ENCODE data around the gene CDK5RAP3.

The CDK5RAP3 gene

GRCh38 chr17:47942568-47942967 lies 28.3 kb upstream of the CDK5RAP3 start:
- no peak for FAIRE-seq
- no peak for TF ChIP-seq POLR2A (IDR thresholded peaks at IDR 0.05; ENCODE audit: low read depth, low read length)
- DNase-seq (ENCODE audit: insufficient read length, low spot score) = no peak

GRCh38 chr17:47945080-47945479 lies 25.8 kb upstream of the CDK5RAP3 start:
- no peak for DNase-seq (ENCODE audit: insufficient read length, low spot score)
- TF ChIP-seq POLR2A (IDR thresholded peaks at IDR 0.05; ENCODE audit: low read depth, low read length) = no peak
- FAIRE-seq = no peak

GRCh38 chr17:47945529-47946508 lies 25.1 kb upstream of the CDK5RAP3 start:
- FAIRE-seq = no peak
- DNase-seq (ENCODE audit: insufficient read length, low spot score) = no peak
- TF ChIP-seq POLR2A (IDR thresholded peaks at IDR 0.05; ENCODE audit: low read depth, low read length) = no peak

GRCh38 chr17:47946516-47946915 lies 24.4 kb upstream of the CDK5RAP3 start:
- no peak for FAIRE-seq
- TF ChIP-seq POLR2A (IDR thresholded peaks at IDR 0.05; ENCODE audit: low read depth, low read length) = no peak
- DNase-seq (ENCODE audit: insufficient read length, low spot score) = no peak

GRCh38 chr17:47946929-47947397 lies 23.9 kb upstream of the CDK5RAP3 start:
- FAIRE-seq (peak; percentile 50), DNase-seq (ENCODE audit: insufficient read length, low spot score) (peak; percentile 94)
- no peak for TF ChIP-seq POLR2A (IDR thresholded peaks at IDR 0.05; ENCODE audit: low read depth, low read length)

- no peak for TF ChIP-seq POLR2A (IDR thresholded peaks at IDR 0.05; ENCODE audit: low read depth, low read length)
- DNase-seq (ENCODE audit: insufficient read length, low spot score) (peak; percentile 45), FAIRE-seq (no peak)
These were observed 22.2 kb upstream of the CDK5RAP3 start for GRCh38 chr17:47948706-47949196.

GRCh38 chr17:47949197-47949759 lies 21.6 kb upstream of the CDK5RAP3 start:
- TF ChIP-seq POLR2A (IDR thresholded peaks at IDR 0.05; ENCODE audit: low read depth, low read length) = no peak
- FAIRE-seq (no peak), DNase-seq (ENCODE audit: insufficient read length, low spot score) (peak; percentile 82)

- TF ChIP-seq POLR2A (IDR thresholded peaks at IDR 0.05; ENCODE audit: low read depth, low read length) = no peak
- no peak for FAIRE-seq
- no peak for DNase-seq (ENCODE audit: insufficient read length, low spot score)
These were observed 21.0 kb upstream of the CDK5RAP3 start for GRCh38 chr17:47949946-47950345.

- TF ChIP-seq POLR2A (IDR thresholded peaks at IDR 0.05; ENCODE audit: low read depth, low read length) = no peak
- no peak for FAIRE-seq
- no peak for DNase-seq (ENCODE audit: insufficient read length, low spot score)
These were observed 20.5 kb upstream of the CDK5RAP3 start for GRCh38 chr17:47950448-47950847.

- FAIRE-seq (no peak), DNase-seq (ENCODE audit: insufficient read length, low spot score) (no peak)
- TF ChIP-seq POLR2A (IDR thresholded peaks at IDR 0.05; ENCODE audit: low read depth, low read length) = no peak
These were observed 18.5 kb upstream of the CDK5RAP3 start for GRCh38 chr17:47952171-47953021.

GRCh38 chr17:47953909-47954308 lies 17.0 kb upstream of the CDK5RAP3 start:
- DNase-seq (ENCODE audit: insufficient read length, low spot score) = no peak
- FAIRE-seq = no peak
- no peak for TF ChIP-seq POLR2A (IDR thresholded peaks at IDR 0.05; ENCODE audit: low read depth, low read length)

GRCh38 chr17:47955497-47956461 lies 15.1 kb upstream of the CDK5RAP3 start:
- no peak for FAIRE-seq
- TF ChIP-seq POLR2A (IDR thresholded peaks at IDR 0.05; ENCODE audit: low read depth, low read length) = no peak
- DNase-seq (ENCODE audit: insufficient read length, low spot score) = no peak

Measured in H54 (cell line).